Hepatocyte (in vitro differentiated cells): ENCODE measurements around the gene MLPH. TPM values are rescaled to one million over a fixed set of nuclear protein-coding genes. Genes with fewer than 3 reads are reported as not detected.

Experiments used
- DNase-seq: peaks from one replicate; pipeline ENCODE4 v3.0.0-alpha.2; 2016; ENCODE audit warnings: low spot score
- H2AFZ ChIP-seq: fragments of 200-600 bp; sonication (generic); 2 replicates; pipeline ENCODE4 v1.6.0; 2016; ENCODE audit warnings: antibody characterized with exemption, mild to moderate bottlenecking
- H3K27ac ChIP-seq: fragments of 200-600 bp; sonication (generic); 2 replicates; pipeline ENCODE4 v1.5.1; 2016; ENCODE audit warnings: mild to moderate bottlenecking
- H3K27me3 ChIP-seq: fragments of 200-600 bp; sonication (generic); 2 replicates; pipeline ENCODE4 v1.6.1; 2016
- H3K36me3 ChIP-seq: fragments of 200-600 bp; sonication (generic); replicated peaks from 2 replicates; pipeline ENCODE4 v1.5.1; 2016; ENCODE audit warnings: low read depth; ENCODE audit not compliant: insufficient read depth
- H3K4me1 ChIP-seq: fragments of 200-600 bp; sonication (generic); 2 replicates; pipeline ENCODE4 v1.5.1; 2016; ENCODE audit warnings: mild to moderate bottlenecking, moderate library complexity; ENCODE audit not compliant: insufficient read depth
- H3K4me2 ChIP-seq: fragments of 200-600 bp; sonication (generic); 2 replicates; pipeline ENCODE4 v1.6.0; 2016
- H3K4me3 ChIP-seq: fragments of 200-600 bp; sonication (generic); 2 replicates; pipeline ENCODE4 v1.5.1; 2016; ENCODE audit warnings: mild to moderate bottlenecking
- H3K79me2 ChIP-seq: fragments of 200-600 bp; sonication (generic); 2 replicates; pipeline ENCODE4 v1.6.0; 2017; ENCODE audit warnings: mild to moderate bottlenecking
- H3K9me2 ChIP-seq: fragments of 200-600 bp; sonication (generic); replicated peaks from 2 replicates; pipeline ENCODE4 v1.6.0; 2017; ENCODE audit warnings: mild to moderate bottlenecking; ENCODE audit not compliant: insufficient read depth
- H3K9me3 ChIP-seq: fragments of 200-600 bp; sonication (generic); 2 replicates; pipeline ENCODE4 v1.5.1; 2016; ENCODE audit warnings: low read depth, mild to moderate bottlenecking
- H4K20me1 ChIP-seq: fragments of 200-600 bp; sonication (generic); 2 replicates; pipeline ENCODE4 v1.6.0; 2016; ENCODE audit warnings: mild to moderate bottlenecking; ENCODE audit not compliant: insufficient read depth, poor library complexity, severe bottlenecking
- CTCF ChIP-seq: fragments of 200-600 bp; sonication (generic); IDR thresholded peaks from 2 replicates; pipeline ENCODE4 v1.5.1; 2016; ENCODE audit warnings: antibody characterized with exemption, mild to moderate bottlenecking; ENCODE audit not compliant: poor library complexity
- EZH2 ChIP-seq: fragments of 200-600 bp; sonication (generic); IDR thresholded peaks from 2 replicates; pipeline ENCODE4 v1.6.1; 2016; ENCODE audit warnings: antibody characterized with exemption, mild to moderate bottlenecking, borderline replicate concordance
- EZH2phosphoT487 ChIP-seq: fragments of 200-600 bp; sonication (generic); IDR thresholded peaks from one replicate; pipeline ENCODE4 v1.6.1; 2018; ENCODE audit warnings: antibody characterized with exemption, mild to moderate bottlenecking, low read depth, moderate library complexity; ENCODE audit not compliant: unreplicated experiment, severe bottlenecking
- WGBS: methylation state at CpG from one replicate; pipeline ENCODE4 v1.1.6; 2016; ENCODE audit warnings: low lambda C conversion rate; ENCODE audit errors: missing lambda C conversion rate; 5-methylcytosine and 5-hydroxymethylcytosine counted together
- polyA plus RNA-seq: library from polyadenylated mRNA; unstranded; fragments of >200 nt; fragmentation: Nextera tagmentation; extraction: Ambion mirVana; gene quantifications from 2 replicates; pipeline ENCODE4 v1.2.1, GENCODE V29; 2016
- total RNA-seq: library from RNA; depleted of rRNA; stranded (reverse); fragments of >200 nt; gene quantifications from 2 replicates; pipeline ENCODE4 v1.2.3, GENCODE V29; 2014

The MLPH gene
- total and polyA plus RNA-seq, 2 experiments from 2014 or later, result 6.7 to 12.3 TPM

- 88% methylated on average over 7 of the region's 7 CpGs for WGBS
Observed at GRCh38 chr2:237561221-237561620, 74.2 kb downstream of the MLPH start.

DNA sequence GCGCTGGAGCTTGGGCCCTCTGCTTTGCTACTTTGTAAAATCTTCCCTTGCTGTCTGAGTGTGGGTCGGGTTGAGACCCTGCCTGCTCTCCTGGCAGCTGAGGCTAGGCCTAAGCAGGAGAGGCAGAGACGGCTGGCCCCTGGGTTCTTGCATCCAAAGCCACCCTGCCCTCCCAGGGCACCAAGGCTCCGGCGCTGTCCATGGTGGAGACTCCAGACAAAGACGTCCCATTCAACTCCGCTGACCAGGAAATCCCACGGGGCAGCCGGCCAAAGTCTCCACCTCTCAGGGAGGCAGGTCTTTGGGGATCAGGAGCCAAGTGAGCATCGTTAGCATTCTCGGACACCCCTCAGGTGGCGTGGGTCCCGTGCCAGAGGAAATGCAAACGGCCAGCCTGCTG is 76.8 kb downstream of the MLPH start:
- TF ChIP-seq EZH2phosphoT487 (no peak), CTCF (no peak), EZH2 (no peak)
- H3K27me3 ChIP-seq, result no peaks in the 10 kb centered on the region
- no peaks in the 10 kb centered on the region for H3K9me3 ChIP-seq
- H3K27ac ChIP-seq, result no peak overlapping the region
- H3K36me3 ChIP-seq, result no peaks in the 10 kb centered on the region
- H3K4me2 ChIP-seq, result no peak overlapping the region
- H3K4me1 ChIP-seq, result no peaks in the 10 kb centered on the region
- no peak overlapping the region for H2AFZ ChIP-seq
- H3K79me2 ChIP-seq, result no peaks in the 10 kb centered on the region
- peak; percentile 51 for DNase-seq
- H3K4me3 ChIP-seq, result no peak overlapping the region
- no peaks in the 10 kb centered on the region for H3K9me2 ChIP-seq
- 51% methylated on average over 14 of the region's 14 CpGs for WGBS
- H4K20me1 ChIP-seq, result no peaks in the 10 kb centered on the region

More at GRCh38 chr2:237561221-237561620, 74.2 kb downstream of the MLPH start:
- no peak for TF ChIP-seq CTCF
- no peak for TF ChIP-seq EZH2phosphoT487
- no peak for TF ChIP-seq EZH2
- H3K4me3 ChIP-seq, result no peak overlapping the region
- H3K9me2 ChIP-seq, result no peaks in the 10 kb centered on the region
- no peaks in the 10 kb centered on the region for H3K36me3 ChIP-seq
- no peak overlapping the region for H3K4me2 ChIP-seq
- no peaks in the 10 kb centered on the region for H3K27me3 ChIP-seq
- no peak overlapping the region for H3K27ac ChIP-seq
- H2AFZ ChIP-seq, result no peak overlapping the region
- no peak for DNase-seq
- H3K4me1 ChIP-seq, result no peaks in the 10 kb centered on the region
- H4K20me1 ChIP-seq, result no peaks in the 10 kb centered on the region
- no peaks in the 10 kb centered on the region for H3K9me3 ChIP-seq
- no peaks in the 10 kb centered on the region for H3K79me2 ChIP-seq

- DNase-seq, result no peak
- Histone ChIP-seq H3K4me1 (no peaks in the 10 kb centered on the region), H3K4me2 (no peak overlapping the region), H2AFZ (no peak overlapping the region), H3K9me2 (no peaks in the 10 kb centered on the region), H3K27me3 (no peaks in the 10 kb centered on the region), H3K9me3 (no peaks in the 10 kb centered on the region), H4K20me1 (no peaks in the 10 kb centered on the region), H3K27ac (no peak overlapping the region), H3K36me3 (no peaks in the 10 kb centered on the region), H3K4me3 (no peak overlapping the region), H3K79me2 (no peaks in the 10 kb centered on the region)
- TF ChIP-seq EZH2 (no peak), CTCF (no peak), EZH2phosphoT487 (no peak)
- 87% methylated on average over 14 of the region's 14 CpGs for WGBS
Observed at GRCh38 chr2:237564526-237565131, 77.6 kb downstream of the MLPH start.
